Hippocampal formation (tissue), 2 donors: ENCODE measurements around the gene DIDO1.
"Not testable (repeated sequence)": the region's sequence is repeated elsewhere in the genome, so short reads cannot be mapped to it uniquely, and the experiment has no call there.

ENCODE experiments used
- DNase-seq, 2 donors: peaks; one replicate each; lab custom pipeline; 2025; lab: John Stamatoyannopoulos, UW

DIDO1 gene

DNA sequence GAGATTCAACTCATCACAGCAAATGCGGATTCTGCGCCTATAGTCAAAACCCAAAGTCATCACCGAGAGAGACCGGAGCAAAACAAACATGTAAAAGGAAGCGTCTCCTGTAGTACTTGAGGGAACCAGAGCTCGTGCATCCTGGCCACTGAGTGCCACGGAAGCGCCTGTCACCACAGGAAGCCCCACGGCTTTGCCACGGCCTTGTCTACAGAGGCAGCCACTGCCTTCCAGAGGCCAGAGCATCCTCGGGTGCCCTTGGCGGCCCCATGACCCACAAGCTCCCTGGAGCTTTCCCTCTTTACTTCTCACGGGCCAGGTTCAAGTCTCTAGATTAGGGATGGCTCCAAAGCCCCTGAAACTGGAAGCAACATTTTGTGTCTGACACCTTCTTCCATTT is 72.2 kb downstream of the DIDO1 start:
- DNase-seq, result no peak

DNA sequence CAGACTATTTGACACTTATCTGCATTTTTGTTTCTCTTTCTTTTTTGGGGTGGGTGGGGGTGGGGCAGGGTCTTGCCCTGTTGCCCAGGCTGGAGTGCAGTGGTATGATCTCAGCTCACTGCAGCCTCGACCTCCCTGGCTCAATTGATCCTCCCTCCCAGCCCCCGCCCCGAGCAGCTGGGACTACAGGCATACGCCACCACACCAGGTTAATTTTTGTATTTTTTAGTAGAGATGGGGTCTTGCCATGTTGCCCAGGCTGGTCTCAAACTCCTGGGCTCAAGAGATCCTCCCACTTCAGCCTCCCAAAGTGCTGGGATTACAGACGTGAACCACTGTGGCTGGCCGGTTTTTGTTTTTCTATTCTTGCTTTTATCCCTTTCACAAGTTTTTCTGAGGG is 73.0 kb downstream of the DIDO1 start:
- not testable (repeated sequence) for DNase-seq

GRCh38 chr20:62852841-62853240 is 73.5 kb downstream of the DIDO1 start:
- no peak for DNase-seq

DNA sequence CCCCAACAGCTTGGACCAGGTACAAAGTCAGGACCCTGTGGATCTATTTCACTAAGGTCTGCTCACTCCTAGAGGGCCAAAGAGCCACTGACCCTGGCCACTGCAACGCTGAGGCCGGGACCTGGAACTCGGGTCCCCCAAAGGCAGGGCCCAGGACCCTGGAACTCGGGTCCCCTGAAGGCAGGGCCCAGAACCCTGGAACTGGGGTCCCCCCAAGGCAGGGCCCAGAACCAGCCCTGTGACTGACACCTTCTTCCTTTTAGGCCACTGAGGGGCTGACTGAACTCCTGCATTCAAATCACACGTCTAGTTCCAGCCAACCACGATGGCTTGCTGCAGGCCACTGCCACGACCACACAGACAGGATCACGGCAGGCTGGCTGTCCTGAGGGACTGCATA is 74.1 kb downstream of the DIDO1 start:
- DNase-seq, result no peak

GRCh38 chr20:62850333-62850974 is 75.9 kb downstream of the DIDO1 start:
- peak; percentile 80 to 83 for DNase-seq

- DNase-seq, result no peak
Measured at GRCh38 chr20:62849431-62849830, 76.9 kb downstream of the DIDO1 start.

- not testable (repeated sequence) for DNase-seq
Measured at GRCh38 chr20:62848917-62849316, 77.4 kb downstream of the DIDO1 start.

GRCh38 chr20:62846166-62846890 is 80.0 kb downstream of the DIDO1 start:
- DNase-seq, result peak in 1 of 2 donors; percentile 60

- DNase-seq, result peak in 1 of 2 donors; percentile 60
Measured at GRCh38 chr20:62845416-62846160, 80.7 kb downstream of the DIDO1 start.

GRCh38 chr20:62844182-62844581 is 82.1 kb downstream of the DIDO1 start:
- DNase-seq, result no peak

DNA sequence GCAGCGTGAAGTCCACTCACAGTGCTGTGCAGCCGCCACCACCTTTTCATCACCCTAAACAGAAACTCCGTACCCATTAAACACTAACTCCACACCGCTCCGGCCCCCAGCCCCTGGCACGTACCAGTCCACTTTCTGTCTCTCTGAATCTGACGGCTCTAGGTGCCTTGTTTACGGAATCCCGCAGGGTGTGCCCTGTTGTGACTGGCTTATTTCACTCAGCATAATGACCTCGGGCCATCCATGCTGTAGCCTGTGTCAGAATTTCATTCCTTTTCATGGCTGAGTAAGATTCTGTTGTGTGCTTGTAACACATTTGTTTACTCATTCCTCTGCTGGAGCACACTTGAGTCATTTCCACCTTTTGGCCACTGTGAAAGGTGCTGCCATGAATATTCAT is 82.6 kb downstream of the DIDO1 start:
- DNase-seq, result no peak

DNA sequence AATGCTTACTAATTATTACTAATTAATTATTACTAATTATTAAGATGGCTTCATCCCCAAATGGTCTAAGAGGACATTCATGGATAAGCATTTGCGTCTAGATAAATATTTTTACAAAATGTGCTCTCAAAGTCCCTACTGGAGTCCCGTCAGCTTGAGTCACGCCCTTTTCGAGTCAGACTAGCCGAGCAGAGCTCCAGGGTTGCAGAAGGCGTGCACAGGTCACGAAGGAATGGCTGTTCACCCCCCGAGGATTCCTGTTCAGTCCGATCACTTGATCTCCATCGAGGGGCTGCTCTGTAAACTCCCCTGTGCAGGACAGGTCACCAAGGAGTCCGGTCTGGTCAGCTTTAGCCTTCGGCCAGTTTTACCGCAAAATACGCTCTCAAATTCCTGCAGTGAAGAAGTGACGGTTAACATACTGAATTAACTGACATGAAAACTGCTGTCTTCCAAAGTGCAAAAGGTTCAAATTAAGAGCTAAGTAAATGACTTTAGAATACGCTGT is 84.5 kb downstream of the DIDO1 start:
- DNase-seq, result no peak

- no peak for DNase-seq
Measured at GRCh38 chr20:62840244-62841197, 85.8 kb downstream of the DIDO1 start.

DNA sequence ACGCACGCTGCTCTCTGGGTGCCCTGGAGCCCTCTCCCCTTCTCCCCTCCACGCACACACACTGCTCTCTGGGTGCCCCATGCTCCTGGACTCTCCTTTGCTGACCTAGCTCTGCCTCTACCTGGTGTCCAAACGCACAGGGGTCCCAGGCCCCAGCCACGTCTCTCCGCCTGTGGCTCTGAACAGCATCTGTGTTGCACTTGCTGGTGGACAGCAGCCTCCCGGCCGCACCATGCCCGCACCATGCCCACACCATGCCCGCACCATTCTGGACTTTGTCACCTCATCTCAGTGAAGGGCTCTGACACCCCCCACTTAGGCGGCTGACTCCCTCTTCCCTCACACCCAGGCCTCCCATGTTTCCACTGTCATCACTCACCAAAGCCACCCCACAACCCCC is 86.5 kb downstream of the DIDO1 start:
- no peak for DNase-seq

DNA sequence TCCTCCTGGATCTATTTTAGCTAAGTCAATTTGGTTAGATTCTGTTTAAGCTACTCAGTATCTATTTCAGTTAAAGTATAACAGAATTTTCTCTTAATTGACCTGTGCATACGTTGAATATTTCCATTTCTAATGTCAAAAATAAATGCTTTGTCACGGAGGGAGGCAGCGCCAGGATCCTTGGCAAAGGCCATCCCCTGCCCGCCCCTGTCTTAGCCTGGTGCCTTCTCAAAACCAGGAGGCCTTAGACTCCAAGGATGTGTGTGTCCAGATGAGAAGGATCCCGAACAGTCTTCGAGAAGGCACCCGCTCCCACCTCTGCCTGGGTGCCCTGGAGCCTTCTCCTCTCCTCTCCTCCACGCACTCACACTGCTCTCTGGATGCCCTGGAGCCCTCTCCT is 87.0 kb downstream of the DIDO1 start:
- no peak for DNase-seq

DNA sequence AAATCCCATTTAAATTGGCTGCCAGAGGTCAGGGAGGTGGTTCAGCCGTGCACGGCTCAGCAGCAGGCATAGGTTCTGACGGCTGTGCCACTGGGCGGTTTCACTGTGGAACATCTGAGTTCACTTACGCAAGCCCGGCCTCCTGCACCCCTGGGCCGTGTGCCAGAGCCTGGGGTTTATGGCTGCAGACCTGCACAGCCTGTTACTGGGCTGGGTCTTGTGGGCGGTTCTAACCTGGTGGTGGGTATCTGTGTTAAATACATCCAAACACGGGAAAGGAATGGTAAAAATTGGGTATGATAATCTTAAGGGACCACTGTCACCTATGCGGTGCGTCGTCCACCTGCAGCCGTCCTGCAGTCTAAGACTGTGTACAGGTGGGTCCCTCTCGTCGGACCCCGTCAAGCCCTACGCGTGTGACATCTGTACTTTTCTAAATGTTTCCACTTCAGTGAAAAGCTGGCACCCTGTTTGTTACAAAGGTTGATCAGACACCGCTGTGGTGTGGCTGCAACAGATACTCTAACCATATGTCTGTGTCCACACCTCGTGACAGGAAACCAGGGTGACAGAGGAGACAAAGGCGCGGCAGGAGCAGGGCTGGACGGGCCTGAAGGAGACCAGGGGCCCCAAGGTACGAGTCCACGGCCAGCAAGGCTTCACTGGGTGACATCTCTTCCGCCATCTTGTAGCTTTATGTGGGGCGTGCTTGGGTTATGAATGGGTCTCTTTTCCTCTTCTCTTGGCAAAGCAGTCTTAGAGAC is 88.0 kb downstream of the DIDO1 start:
- DNase-seq, result no peak

- DNase-seq, result no peak
Measured at GRCh38 chr20:62837790-62838127, 88.5 kb downstream of the DIDO1 start.

GRCh38 chr20:62836967-62837490 is 89.3 kb downstream of the DIDO1 start:
- no peak for DNase-seq

GRCh38 chr20:62835931-62836861 is 90.1 kb downstream of the DIDO1 start:
- no peak for DNase-seq
